Measurements from ENCODE around the gene RPUSD4. TPM values are rescaled to one million over a fixed set of nuclear protein-coding genes. Genes with fewer than 3 reads are reported as not detected.

The RPUSD4 gene
- total RNA-seq, 2 experiments from 2014 or later, result 30.7 to 32.5 TPM

DNA sequence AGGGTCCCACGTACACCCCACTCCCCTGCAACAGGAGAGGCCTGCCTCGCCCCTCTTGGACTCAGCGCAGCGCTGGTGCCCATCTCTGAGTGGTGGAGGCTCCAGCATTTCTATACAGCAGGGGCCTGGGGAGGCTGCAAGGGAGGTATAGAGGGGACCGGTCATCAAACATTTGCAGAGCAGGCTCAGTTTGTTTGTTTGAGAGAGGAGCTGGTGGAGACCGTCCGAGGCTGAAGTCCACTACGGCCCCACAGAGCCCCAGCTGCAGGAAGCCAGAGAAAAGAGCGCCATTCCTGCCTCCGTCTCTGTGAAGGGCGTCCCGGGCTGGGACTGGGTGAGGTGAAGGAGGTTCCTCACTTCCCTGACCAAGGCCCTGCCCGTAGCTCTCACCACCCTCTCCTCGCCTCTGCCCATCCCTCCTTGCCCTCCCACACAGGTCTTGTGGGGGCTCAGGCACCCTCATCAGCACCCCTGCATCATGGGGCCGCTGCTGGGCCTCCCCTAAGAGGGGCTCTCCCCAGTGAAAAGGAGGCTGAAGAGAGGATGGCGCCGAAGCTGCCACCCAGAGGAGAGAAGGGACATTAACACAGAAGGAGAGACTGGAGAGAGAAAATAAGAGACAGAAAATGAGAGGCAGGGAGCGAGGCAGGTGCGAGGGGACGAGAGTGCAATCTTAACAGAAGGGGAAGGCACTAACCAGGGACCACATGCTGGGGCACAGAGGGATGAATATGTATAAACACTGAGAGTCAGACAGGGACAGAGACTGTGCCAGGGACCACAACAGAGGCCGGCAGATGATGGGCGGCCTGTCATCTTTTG is 24.5 kb downstream of the RPUSD4 start:
- Mint-ChIP-seq H3K9me3 (no peaks in the 10 kb centered on the region), H3K27me3 (no peaks in the 10 kb centered on the region), H3K4me3 (no peak overlapping the region), H3K4me1 (peaks cover 14% of the 10 kb centered on the region), H3K27ac (no peak overlapping the region), H3K36me3 (ENCODE audit: low read depth) (no peaks in the 10 kb centered on the region)
- ChIA-PET POLR2A (no interaction called here), CTCF (interaction anchor here (1.3 kb wide), 1 partner anchor 9 kb away, joined by 5 read pairs; no protein-coding TSS in a partner anchor)
- no peak for DNase-seq

DNA sequence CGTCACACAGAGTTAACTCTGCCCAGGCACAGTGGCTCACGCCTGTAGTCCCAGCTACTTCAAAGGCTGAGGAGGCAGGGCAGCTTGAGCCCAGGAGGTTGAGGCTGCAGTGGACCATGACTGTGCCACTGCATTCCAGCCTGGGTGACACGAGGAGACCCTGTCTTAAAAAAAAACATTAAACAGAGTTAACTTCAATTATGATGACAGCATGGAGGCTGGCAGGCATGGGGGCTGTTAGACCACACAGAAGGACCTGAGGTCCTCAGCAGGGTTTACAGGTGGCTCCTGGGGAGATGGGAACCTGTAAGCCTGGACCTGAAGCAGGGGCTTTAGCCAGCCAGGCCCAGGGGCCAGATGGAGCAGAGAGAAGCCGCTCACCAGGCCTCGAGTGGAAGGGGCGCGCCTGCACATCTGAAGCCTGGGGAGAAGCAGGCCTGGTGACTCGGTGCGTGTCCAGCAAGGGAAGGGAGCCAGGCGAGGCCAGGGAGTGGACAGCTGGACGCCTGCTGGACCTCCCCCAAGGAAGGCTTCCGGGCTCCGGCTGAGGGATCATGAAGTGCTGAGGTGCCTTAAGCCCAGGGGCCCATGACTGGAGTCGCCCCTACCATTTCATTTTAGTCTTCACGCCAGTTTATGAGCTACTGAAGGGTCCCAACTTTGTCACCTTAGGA is 25.3 kb downstream of the RPUSD4 start:
- Mint-ChIP-seq H3K4me3 (no peak overlapping the region), H3K9me3 (no peaks in the 10 kb centered on the region), H3K27me3 (no peaks in the 10 kb centered on the region), H3K36me3 (ENCODE audit: low read depth) (no peaks in the 10 kb centered on the region), H3K4me1 (peaks cover 16% of the 10 kb centered on the region), H3K27ac (no peak overlapping the region)
- ChIA-PET CTCF (interaction anchor here (1.3 kb wide), 1 partner anchor 10 kb away, joined by 5 read pairs; no protein-coding TSS in a partner anchor), POLR2A (no interaction called here)
- DNase-seq, result no peak

DNA sequence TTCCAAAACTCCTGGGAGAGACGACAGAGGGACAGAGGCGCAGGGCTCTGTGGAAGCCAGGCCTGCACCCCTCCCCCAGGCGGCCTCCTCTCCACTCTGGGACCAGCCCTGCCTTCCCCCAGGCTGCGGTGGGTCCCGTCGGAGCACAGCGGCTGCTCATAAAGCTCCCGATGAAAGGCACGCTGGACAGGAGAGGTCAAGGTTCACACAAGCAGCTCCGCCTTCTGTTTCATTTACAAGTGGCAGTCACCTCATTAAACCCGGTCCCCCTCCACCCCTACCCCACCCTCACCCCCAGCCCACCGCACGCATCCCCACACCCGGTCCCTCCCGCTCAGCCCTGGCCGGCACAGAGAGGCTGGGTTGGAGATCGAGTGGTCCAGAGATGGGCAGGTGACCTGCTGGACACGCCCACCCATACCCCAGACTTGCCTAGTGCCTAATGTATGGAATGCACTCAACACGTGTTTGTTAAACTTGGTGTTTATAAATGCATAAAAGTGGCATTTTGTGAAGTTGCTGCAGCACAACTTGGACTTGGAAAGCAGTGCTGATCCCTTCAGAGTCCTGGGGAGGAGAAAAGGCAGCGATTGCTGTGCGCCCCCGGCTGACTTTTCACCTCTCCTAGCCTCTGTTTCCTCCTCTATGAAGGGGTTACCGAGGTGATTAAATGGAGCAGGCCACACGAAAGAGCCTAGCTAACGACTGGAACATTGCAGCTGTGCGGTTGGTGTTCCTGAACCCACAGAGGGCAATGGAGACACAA is 26.0 kb downstream of the RPUSD4 start:
- Mint-ChIP-seq H3K4me3 (no peak overlapping the region), H3K36me3 (ENCODE audit: low read depth) (no peaks in the 10 kb centered on the region), H3K27ac (no peak overlapping the region), H3K27me3 (no peaks in the 10 kb centered on the region), H3K9me3 (no peaks in the 10 kb centered on the region), H3K4me1 (peaks cover 16% of the 10 kb centered on the region)
- CTCF ChIA-PET, result no interaction called here
- POLR2A ChIA-PET, result no interaction called here
- no peak for DNase-seq

DNA sequence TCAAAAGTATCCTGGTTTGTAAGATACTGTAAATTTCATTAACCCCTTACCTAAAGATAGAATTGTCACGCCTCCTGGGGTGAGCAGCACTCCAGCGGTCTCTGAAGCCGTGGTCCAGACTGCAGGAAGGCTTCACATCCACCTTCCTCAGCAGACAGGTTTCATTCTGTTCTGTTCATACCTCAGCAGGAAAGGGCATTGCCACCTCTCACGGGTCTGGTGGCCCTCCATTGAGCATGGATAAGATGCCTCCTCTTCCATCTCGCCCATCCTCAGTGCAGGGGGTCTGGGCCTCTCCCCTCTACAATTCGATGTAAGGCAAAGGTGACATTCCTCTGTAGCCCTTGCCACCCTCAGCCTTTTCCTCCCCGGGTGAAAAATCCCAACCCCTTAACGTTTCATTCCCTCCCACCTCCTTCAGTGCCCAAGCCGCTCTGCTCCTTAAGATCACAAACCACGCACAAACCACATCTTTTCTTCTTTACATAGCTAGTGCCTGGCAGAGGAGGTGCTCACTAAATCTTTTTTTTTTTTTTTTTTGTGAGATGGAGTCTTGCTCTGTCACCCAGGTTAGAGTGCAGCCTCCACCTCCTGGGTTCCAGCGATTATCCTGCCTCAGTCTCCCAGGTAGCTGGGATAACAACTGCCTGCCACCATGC is 28.5 kb downstream of the RPUSD4 start:
- Mint-ChIP-seq H3K4me1 (peaks cover 8% of the 10 kb centered on the region), H3K36me3 (ENCODE audit: low read depth) (no peaks in the 10 kb centered on the region), H3K9me3 (peaks cover 3% of the 10 kb centered on the region), H3K27ac (no peak overlapping the region), H3K27me3 (no peaks in the 10 kb centered on the region), H3K4me3 (no peak overlapping the region)
- no peak for DNase-seq
- ChIA-PET CTCF (no interaction called here), POLR2A (no interaction called here)

DNA sequence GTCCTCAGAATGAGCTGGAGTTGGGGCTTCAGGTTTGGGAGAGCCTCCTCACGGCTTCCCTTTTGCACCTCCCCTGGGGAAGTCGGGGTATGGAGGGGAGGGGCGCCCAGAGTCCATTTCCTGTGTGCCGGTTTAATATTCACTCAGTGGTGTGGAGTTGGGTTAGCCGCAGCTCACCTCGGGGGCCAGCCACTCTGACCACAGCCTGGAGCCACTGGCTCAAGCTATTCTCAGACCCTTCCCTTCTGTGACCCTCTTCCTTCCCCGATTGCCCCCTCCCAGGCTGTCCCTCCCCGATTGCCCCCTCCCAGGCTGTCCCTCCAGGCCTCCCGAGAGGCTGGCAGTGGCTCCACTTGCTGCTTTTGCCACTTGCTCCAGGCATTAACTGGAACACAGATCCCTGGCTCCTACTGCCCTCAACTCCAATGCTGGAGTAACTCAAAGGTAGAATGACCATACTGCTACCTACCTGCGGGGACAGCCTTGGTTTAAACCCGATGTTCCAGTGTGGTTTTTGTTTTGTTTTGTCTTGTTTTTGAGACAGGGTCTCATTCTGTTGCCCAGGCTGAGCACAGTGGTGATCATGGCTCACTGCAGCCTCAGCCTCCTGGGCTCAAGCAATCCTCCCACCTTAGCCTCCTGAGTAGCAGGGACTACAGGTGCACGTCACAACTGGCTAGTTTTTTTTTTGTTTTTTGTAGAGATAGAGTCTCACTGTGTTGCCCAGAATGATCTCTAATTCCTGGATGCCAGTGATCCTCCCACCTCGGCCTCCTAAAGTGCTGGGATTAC is 29.3 kb downstream of the RPUSD4 start:
- no peak overlapping the region for H3K27ac Mint-ChIP-seq
- no peaks in the 10 kb centered on the region for H3K36me3 Mint-ChIP-seq (ENCODE audit: low read depth)
- no peaks in the 10 kb centered on the region for H3K27me3 Mint-ChIP-seq
- H3K4me1 Mint-ChIP-seq, result peaks cover 8% of the 10 kb centered on the region
- peaks cover 3% of the 10 kb centered on the region for H3K9me3 Mint-ChIP-seq
- DNase-seq, result no peak
- no peak overlapping the region for H3K4me3 Mint-ChIP-seq
- ChIA-PET POLR2A (no interaction called here), CTCF (no interaction called here)

DNA sequence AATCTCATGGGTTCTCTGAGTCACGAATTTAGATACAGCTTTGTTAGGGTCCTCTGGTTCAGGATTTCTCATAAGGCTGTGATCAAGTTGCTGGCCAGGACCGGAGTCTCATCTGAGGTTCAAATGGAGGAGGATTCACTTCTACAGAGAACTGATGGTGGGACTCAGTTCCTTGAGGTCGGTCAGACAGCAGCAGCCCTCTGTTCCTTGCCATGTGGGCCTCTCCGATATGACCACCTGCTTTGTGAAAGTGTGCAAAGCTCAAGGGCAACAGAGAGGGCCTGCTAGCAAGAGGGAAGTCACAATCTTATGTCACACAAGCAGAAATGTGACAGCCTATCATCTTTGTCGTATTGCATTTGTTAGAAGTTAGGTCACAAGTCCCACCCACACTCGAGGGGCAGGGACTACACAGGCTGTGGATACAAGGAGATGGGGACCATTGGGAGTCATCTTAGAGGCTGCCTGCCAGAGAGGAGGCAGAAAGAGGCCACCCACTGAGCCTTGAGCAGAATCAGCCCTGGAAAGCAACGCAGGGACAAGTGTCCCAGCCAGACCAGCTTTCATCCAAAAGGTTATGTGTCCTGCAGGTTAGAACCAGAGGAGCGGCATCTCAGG is 34.5 kb downstream of the RPUSD4 start:
- Mint-ChIP-seq H3K4me1 (peaks cover 2% of the 10 kb centered on the region), H3K27me3 (no peaks in the 10 kb centered on the region), H3K27ac (no peak overlapping the region), H3K36me3 (ENCODE audit: low read depth) (no peaks in the 10 kb centered on the region), H3K4me3 (no peak overlapping the region), H3K9me3 (peaks cover 3% of the 10 kb centered on the region)
- CTCF ChIA-PET, result no interaction called here
- POLR2A ChIA-PET, result no interaction called here
- DNase-seq, result no peak

DNA sequence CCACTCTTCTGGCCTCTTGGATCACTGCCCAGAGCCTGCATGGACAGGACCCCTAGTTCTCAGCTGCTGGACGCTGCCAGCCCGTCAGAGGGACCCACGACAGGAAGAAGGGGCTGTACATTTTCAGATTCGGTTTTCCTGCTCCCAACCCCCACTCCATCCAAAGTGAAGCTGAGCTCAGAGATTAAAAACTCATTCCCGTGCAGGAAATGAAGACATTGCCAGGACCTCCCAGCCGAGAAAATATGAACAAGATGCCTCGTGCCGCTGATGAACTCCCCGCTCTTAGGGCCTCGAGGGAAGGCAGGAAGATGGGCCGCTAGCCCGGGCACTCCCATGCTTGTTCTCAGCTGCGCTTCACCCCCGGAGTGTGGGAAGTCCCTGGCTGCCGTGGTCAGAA is 36.1 kb downstream of the RPUSD4 start:
- H3K27me3 Mint-ChIP-seq, result no peaks in the 10 kb centered on the region
- peaks cover 3% of the 10 kb centered on the region for H3K9me3 Mint-ChIP-seq
- no peak overlapping the region for H3K27ac Mint-ChIP-seq
- no peak overlapping the region for H3K4me3 Mint-ChIP-seq
- DNase-seq, result no peak
- no peaks in the 10 kb centered on the region for H3K36me3 Mint-ChIP-seq (ENCODE audit: low read depth)
- H3K4me1 Mint-ChIP-seq, result no peaks in the 10 kb centered on the region
- ChIA-PET POLR2A (no interaction called here), CTCF (no interaction called here)

- no peaks in the 10 kb centered on the region for H3K36me3 Mint-ChIP-seq (ENCODE audit: low read depth)
- no peak overlapping the region for H3K4me3 Mint-ChIP-seq
- DNase-seq, result no peak
- ChIA-PET POLR2A (no interaction called here), CTCF (no interaction called here)
- no peaks in the 10 kb centered on the region for H3K9me3 Mint-ChIP-seq
- no peaks in the 10 kb centered on the region for H3K27me3 Mint-ChIP-seq
- H3K27ac Mint-ChIP-seq, result no peak overlapping the region
- no peaks in the 10 kb centered on the region for H3K4me1 Mint-ChIP-seq
Measured at GRCh38 chr11:126174816-126175215, 36.6 kb downstream of the RPUSD4 start.

DNA sequence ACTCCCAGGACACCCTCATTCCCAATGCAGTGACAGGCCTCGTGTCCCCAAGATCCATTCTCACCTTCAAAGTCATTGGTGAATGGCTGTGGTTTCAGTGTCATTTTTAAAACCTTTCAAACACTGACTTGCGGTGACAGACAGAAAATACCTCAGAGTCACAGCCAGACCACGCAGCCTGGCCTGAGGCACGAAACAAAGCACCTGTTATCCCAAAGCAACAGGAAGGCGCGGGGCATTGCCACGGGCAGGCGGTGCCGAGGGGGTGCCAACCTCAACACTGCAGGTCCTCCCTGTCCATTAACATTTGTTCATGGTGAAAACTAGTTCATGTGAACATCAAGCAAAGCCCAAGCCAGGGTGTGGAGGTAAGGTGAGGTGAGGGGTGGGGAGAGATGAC is 38.2 kb downstream of the RPUSD4 start:
- POLR2A ChIA-PET, result no interaction called here
- no peak overlapping the region for H3K4me3 Mint-ChIP-seq

DNA sequence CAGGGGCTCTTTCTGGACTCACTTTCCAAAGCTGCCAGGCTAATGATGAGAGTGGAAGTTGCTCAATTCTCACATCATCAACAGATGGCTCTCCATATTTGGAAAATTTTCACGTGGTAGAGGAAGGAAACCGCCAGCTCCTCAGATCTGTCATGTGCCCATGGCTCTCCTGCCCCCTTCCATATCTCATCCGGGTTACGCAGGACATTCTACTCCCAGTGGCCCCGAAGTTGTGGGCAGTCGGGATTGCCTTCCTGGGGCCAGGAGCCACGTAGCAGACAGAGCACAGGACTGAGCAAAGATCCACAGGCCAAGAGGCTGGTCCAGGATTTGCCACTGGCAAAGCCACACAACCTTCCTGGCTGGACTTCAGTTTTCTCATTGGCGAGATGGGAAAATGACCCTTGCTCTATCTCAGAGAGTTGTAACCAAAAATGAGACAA is 38.8 kb downstream of the RPUSD4 start:
- no peaks in the 10 kb centered on the region for H3K9me3 Mint-ChIP-seq
- H3K4me1 Mint-ChIP-seq, result no peaks in the 10 kb centered on the region
- no peak overlapping the region for H3K4me3 Mint-ChIP-seq
- H3K36me3 Mint-ChIP-seq (ENCODE audit: low read depth), result no peaks in the 10 kb centered on the region
- no peak for DNase-seq
- POLR2A ChIA-PET, result no interaction called here
- H3K27ac Mint-ChIP-seq, result no peak overlapping the region
- peaks cover 5% of the 10 kb centered on the region for H3K27me3 Mint-ChIP-seq
- CTCF ChIA-PET, result no interaction called here

More for the DNA sequence above, 38.2 kb downstream of the RPUSD4 start:
- Mint-ChIP-seq H3K27ac (no peak overlapping the region), H3K27me3 (peaks cover 5% of the 10 kb centered on the region), H3K36me3 (ENCODE audit: low read depth) (no peaks in the 10 kb centered on the region), H3K4me1 (no peaks in the 10 kb centered on the region), H3K9me3 (no peaks in the 10 kb centered on the region)
- CTCF ChIA-PET, result no interaction called here
- no peak for DNase-seq

- CTCF ChIA-PET, result interaction anchor here (1.4 kb wide), 1 partner anchor 9 kb away, joined by 3 read pairs; no protein-coding TSS in a partner anchor
- no peaks in the 10 kb centered on the region for H3K9me3 Mint-ChIP-seq
Measured at GRCh38 chr11:126169291-126169690, 42.2 kb downstream of the RPUSD4 start.

DNA sequence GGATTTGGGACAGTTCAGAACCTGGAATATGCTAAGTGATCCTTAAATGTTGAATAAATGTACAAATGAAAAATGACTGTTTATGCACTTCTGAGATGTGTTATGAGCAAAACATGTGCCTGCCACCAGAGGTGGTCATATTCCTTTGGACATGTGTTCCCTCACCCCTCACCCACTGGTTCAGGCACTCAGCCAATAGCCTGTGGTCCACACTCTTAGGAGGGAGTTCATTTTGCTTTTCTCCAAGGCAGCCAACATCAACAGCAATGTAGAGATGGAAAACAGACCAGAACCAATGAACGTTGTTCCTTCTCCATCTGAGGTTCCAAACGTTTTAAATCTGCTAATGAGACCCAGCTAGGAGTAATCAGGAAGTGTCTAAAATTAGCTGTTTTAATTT is 44.0 kb downstream of the RPUSD4 start:
- H3K36me3 Mint-ChIP-seq (ENCODE audit: low read depth), result no peaks in the 10 kb centered on the region
- H3K4me3 Mint-ChIP-seq, result no peak overlapping the region
- H3K27me3 Mint-ChIP-seq, result peaks cover 5% of the 10 kb centered on the region
- no peak for DNase-seq
- peaks cover 14% of the 10 kb centered on the region for H3K4me1 Mint-ChIP-seq
- POLR2A ChIA-PET, result no interaction called here
- no peaks in the 10 kb centered on the region for H3K9me3 Mint-ChIP-seq
- H3K27ac Mint-ChIP-seq, result no peak overlapping the region
- CTCF ChIA-PET, result interaction anchor here (0.5 kb wide), 1 partner anchor 29 kb away, joined by 4 read pairs; no protein-coding TSS in a partner anchor

More at GRCh38 chr11:126169291-126169690, 42.2 kb downstream of the RPUSD4 start:
- DNase-seq, result no peak
- no peaks in the 10 kb centered on the region for H3K36me3 Mint-ChIP-seq (ENCODE audit: low read depth)
- POLR2A ChIA-PET, result no interaction called here
- no peak overlapping the region for H3K27ac Mint-ChIP-seq
- no peak overlapping the region for H3K4me3 Mint-ChIP-seq
- peaks cover 1% of the 10 kb centered on the region for H3K4me1 Mint-ChIP-seq
- H3K27me3 Mint-ChIP-seq, result peaks cover 5% of the 10 kb centered on the region

Measured in activated CD4-positive, alpha-beta T cell treated with anti-CD3 and anti-CD28 coated beads, Interleukin-2, amount 10 ng/mL, durations not matched to agents 7 days and 5 days (primary cell).